ENCODE measurements around the gene ZCCHC24.

DNA sequence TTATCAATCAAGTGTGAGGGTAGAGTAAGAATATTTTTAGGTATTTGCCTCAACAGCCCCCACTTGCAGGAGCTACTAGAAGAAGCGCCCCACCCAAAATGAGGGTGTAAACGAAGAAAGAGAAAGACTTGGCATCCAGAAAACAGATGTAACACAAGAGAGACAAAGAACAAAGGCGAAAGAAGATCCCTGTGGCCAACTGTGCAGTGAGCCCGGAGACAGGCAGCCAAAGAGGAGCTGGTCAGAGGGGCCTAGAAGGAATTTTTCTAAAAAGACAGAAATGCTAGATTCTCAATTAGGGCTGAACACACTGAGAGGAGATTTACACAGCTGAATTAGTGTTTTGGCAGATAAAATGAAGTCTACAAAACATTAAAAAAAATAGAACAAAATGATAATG is 37.3 kb upstream of the ZCCHC24 start:
- TF ChIP-seq, protein P1, sequence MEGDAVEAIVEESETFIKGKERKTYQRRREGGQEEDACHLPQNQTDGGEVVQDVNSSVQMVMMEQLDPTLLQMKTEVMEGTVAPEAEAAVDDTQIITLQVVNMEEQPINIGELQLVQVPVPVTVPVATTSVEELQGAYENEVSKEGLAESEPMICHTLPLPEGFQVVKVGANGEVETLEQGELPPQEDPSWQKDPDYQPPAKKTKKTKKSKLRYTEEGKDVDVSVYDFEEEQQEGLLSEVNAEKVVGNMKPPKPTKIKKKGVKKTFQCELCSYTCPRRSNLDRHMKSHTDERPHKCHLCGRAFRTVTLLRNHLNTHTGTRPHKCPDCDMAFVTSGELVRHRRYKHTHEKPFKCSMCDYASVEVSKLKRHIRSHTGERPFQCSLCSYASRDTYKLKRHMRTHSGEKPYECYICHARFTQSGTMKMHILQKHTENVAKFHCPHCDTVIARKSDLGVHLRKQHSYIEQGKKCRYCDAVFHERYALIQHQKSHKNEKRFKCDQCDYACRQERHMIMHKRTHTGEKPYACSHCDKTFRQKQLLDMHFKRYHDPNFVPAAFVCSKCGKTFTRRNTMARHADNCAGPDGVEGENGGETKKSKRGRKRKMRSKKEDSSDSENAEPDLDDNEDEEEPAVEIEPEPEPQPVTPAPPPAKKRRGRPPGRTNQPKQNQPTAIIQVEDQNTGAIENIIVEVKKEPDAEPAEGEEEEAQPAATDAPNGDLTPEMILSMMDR (IDR thresholded peaks at IDR 0.05) = no peak
- no peak for TF ChIP-seq POLR2A (IDR thresholded peaks at IDR 0.05)
